C4-2B (cell line): ENCODE measurements around the gene RAB4A.
"Not testable (repeated sequence)": the region's sequence is repeated elsewhere in the genome, so short reads cannot be mapped to it uniquely, and the experiment has no call there.

Experiments used
- H3K27ac ChIP-seq: fragments of 450-650 bp; 2 replicates; pipeline ENCODE4 v1.5.1; 2017
- ZFX ChIP-seq: fragments of 450-650 bp; IDR thresholded peaks from 2 replicates; pipeline ENCODE4 v1.6.1; 2017
- TF ChIP-seq, protein P1 (sequence below): fragments of 450-650 bp; conservative IDR thresholded peaks from 2 replicates; pipeline ENCODE4 v1.5.1; 2017; ENCODE audit warnings: mild to moderate bottlenecking

The RAB4A gene

DNA sequence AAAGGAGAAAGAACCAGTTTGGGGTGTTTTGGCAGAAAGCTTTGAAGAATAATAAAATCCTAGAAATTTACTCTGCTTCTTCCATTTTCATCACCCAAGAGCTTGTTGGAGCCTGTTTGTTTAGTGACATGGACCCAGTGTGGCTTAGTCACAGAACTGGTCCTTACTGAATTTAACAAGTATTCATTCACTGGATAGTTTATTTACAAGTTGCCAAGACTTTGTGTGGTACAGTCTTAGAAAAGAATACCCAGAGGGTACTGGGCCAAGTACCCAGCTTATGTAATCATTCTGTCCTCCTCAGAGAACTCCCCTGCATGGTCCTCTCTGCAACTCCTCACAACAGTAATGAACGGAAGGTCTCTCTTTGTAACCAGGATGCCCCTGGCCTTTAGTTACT is 16.4 kb downstream of the RAB4A start:
- no peak for TF ChIP-seq ZFX
- TF ChIP-seq, protein P1, sequence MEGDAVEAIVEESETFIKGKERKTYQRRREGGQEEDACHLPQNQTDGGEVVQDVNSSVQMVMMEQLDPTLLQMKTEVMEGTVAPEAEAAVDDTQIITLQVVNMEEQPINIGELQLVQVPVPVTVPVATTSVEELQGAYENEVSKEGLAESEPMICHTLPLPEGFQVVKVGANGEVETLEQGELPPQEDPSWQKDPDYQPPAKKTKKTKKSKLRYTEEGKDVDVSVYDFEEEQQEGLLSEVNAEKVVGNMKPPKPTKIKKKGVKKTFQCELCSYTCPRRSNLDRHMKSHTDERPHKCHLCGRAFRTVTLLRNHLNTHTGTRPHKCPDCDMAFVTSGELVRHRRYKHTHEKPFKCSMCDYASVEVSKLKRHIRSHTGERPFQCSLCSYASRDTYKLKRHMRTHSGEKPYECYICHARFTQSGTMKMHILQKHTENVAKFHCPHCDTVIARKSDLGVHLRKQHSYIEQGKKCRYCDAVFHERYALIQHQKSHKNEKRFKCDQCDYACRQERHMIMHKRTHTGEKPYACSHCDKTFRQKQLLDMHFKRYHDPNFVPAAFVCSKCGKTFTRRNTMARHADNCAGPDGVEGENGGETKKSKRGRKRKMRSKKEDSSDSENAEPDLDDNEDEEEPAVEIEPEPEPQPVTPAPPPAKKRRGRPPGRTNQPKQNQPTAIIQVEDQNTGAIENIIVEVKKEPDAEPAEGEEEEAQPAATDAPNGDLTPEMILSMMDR = no peak
- H3K27ac ChIP-seq = no peak overlapping the region

DNA sequence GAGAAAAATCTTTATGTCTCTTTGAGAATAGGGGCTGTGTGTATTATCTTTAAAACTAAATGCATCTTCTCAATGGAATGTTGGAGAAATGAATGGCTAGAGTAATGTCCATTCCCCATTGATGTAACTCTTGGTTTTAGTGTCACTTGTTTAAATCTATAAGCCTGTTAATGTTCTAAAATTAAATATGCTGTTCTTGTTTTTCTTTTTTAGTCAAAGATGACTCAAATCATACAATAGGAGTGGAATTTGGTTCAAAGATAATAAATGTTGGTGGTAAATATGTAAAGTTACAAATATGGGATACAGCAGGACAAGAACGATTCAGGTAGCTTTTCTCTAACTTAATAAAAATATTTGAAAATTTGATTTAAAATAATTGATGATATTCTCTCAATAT is 17.6 kb downstream of the RAB4A start:
- TF ChIP-seq, protein P1 = no peak
- TF ChIP-seq ZFX = no peak
- H3K27ac ChIP-seq = no peak overlapping the region

DNA sequence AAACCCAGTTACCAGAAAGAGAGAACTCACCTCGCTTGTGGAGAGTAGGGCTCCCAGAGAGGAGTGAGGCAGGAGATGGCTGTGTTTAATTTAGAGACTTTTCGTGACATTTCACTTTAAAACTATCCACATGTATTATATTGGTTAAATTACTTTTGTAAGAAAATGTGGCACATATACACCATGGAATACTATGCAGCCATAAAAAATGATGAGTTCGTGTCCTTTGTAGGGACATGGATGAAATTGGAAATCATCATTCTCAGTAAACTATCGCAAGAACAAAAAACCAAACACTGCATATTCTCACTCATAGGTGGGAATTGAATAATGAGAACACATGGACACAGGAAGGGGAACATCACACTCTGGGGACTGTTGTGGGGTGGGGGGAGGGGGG is 20.8 kb downstream of the RAB4A start:
- not testable (repeated sequence) for H3K27ac ChIP-seq

DNA sequence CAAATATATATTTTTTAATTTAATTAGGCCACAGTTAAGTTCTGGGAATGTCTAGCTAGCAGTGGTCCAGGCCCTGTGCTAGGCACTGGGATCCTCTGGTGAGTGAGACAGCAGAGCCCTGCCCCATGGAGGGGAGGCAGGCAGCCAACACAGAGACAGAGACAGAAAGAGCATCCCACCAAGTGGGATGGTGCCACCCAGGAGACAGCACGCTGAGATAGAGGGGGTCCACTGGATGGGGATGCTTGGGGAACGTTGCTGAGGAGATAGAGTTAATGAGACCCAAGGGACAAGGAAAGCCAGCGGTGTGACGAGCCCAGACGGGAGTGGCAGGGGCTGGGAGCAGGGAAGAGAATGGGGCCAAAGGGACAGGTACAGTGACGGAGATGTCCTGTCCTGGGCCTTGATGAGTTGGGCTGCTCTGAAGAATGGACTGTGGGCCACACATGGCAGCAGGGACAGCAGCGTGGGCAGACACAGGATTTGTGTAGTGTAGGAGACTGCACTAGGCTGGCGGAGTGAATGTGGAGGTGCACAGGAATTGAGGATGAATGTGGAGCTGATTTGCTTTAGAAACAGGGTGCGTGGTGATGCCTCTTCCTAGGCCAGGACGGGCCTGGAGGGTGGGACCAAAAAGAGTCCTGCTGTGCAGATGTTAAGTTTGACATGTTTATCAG is 22.8 kb downstream of the RAB4A start:
- TF ChIP-seq, protein P1 = no peak

DNA sequence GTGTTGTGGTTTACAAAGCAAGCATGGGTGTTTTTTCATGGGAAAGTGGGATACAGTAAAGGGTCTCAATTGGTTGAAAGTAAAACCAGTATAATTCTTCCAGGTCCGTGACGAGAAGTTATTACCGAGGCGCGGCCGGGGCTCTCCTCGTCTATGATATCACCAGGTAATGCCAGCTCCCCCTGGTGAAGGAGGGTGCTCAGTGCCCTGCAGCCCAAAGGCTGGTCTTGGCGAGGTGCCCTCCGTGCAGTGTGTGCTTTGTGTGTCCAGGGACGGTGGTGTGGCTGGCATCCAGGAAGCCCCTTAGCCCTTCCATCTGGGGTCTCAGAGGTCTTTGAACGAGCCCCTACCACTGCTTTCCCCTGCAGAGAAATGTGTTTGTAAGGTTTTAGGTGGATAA is 24.8 kb downstream of the RAB4A start:
- H3K27ac ChIP-seq = no peak overlapping the region
- no peak for TF ChIP-seq ZFX
- TF ChIP-seq, protein P1 = no peak

More for the DNA sequence above, 22.8 kb downstream of the RAB4A start:
- no peak overlapping the region for H3K27ac ChIP-seq

DNA sequence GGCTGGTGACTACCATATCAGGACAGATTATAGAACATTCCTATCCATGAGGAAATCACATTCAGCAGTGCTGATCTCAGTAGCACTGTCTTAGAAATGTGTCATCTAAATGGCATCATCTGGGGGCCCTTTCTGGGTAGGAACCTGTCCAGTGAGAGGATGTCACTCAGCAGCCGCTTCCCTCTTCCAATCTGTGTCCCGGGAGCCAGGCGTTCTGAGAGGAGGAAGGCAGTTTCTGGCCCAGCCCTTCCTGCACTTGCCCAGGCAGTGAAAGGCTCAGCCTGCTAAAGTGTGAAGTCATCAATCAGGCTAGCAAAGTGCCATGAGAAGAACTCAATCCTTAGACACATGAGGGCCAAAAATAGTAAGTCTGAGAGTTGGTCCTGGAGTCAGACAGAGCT is 25.6 kb downstream of the RAB4A start:
- H3K27ac ChIP-seq = no peak overlapping the region
- TF ChIP-seq, protein P1 = no peak
- TF ChIP-seq ZFX = no peak

DNA sequence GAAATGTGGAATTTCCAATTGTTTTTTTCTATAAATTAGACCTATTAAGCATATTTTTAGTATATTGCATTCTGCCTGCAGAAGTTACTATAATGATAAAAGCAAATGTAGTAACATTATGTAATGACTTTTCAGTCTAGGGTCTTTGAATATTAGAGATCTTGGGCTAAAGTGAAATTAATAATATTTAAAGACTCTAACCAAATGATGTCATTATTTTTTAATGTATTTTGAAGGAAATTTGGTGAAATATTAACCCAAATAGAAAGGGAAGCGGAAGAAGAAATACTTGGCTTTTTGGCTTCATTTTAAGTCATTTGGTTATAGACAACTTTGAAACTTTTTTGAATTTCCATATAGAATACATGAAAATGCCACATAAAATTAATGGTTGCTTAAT is 26.8 kb downstream of the RAB4A start:
- H3K27ac ChIP-seq = no peak overlapping the region
- TF ChIP-seq, protein P1 = no peak
- TF ChIP-seq ZFX = no peak

DNA sequence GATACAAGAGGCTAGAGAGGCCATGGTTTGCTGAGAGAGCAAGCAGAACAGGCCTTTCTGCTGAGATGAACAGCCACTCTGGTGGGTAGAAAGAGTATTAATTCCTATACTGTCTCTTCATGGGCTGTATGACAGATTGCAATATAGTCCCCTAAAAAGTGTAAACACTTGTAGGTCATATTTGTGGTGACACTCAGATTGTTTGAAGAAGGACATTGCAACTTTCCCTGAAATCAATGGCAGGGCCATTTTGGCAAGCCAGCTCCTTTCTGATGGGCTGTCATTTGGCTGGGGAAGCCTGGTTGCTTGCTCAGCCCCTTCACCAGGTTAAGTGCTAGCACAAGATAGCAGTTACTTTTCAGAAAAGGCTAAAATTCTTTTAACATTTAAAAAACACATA is 27.5 kb downstream of the RAB4A start:
- TF ChIP-seq ZFX = no peak
- TF ChIP-seq, protein P1 = no peak
- H3K27ac ChIP-seq = no peak overlapping the region
